ENCODE measurements around the gene KLHL7.

Gene KLHL7, protein sequence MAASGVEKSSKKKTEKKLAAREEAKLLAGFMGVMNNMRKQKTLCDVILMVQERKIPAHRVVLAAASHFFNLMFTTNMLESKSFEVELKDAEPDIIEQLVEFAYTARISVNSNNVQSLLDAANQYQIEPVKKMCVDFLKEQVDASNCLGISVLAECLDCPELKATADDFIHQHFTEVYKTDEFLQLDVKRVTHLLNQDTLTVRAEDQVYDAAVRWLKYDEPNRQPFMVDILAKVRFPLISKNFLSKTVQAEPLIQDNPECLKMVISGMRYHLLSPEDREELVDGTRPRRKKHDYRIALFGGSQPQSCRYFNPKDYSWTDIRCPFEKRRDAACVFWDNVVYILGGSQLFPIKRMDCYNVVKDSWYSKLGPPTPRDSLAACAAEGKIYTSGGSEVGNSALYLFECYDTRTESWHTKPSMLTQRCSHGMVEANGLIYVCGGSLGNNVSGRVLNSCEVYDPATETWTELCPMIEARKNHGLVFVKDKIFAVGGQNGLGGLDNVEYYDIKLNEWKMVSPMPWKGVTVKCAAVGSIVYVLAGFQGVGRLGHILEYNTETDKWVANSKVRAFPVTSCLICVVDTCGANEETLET

DNA sequence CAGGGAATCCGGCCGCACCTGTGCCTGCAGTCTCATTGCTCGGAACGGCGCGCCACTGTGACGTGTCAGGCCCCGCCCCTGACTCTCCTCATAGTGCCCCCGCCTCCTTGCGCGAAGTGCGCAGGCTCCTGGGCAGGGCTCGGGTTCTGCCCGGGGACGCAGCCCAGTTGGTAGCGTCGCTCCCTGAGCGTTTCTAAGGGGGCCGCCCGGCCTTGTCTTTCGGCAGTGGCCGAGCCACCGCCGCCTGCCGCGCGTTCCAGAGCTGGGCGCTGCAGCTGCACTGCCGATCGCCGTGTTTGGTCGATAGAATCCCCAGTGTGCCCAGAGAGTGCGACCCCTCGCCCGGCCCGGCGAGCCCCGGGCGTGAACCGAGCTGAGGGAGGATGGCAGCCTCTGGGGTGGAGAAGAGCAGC is at the start of gene KLHL7:
KLHL7 (plus strand) TSS at position 142 of the 413 bp plus-strand sequence; CDS start at position 384, 242 bp downstream.
- DNase-seq (ENCODE audit: low read depth) = no peak

DNA sequence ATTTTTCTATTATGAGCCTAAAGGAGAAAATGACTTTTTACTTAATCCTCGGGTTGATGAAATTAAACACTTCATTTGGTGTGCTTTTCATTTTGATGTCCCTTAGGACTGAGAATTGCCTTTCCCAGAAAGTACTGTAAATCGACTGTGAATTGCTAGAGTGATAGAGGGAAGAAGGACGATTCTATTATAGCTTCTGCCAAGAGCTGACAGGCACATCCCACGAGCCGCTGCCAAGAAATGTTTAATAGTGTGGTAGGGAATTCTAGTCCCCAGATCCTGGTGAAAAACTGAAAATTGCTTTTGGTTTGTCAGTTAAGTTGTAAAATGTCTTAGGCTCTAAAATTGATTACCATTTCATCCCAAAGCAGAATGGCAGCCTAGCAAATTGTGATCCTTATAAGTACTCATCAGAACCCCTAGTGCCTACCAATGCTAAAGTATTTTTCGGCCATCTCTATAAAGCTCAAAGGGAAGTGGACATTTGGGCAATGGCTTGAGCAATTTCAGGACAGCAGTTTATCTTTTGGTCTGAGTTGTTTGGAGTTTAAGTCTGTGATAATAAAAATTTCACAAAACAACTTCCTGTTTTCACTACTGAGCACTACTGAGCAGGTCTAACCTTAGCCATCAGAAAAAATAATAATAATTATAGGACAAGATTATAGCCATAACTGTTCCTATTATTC is 47.0 kb upstream of the KLHL7 start:
- DNase-seq (ENCODE audit: low read depth) = no peak

DNA sequence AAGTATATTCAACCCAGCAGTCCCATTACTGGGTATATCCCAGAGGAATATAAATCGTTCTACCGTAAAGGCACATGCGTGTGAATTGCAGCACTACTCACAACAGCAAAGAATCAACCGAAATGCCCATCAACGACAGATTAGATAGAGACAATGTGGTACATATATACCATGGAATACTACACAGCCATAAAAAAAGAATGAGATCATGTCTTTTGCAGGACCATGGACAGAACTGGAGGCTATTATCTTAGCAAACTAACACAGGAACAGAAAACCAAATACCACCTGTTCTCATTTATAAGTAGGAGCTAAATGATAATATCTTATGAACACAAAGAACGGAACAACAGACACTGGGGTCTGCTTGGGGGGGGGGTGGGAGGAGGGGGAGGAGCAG is 44.3 kb upstream of the KLHL7 start:
- DNase-seq (ENCODE audit: low read depth) = no peak

DNA sequence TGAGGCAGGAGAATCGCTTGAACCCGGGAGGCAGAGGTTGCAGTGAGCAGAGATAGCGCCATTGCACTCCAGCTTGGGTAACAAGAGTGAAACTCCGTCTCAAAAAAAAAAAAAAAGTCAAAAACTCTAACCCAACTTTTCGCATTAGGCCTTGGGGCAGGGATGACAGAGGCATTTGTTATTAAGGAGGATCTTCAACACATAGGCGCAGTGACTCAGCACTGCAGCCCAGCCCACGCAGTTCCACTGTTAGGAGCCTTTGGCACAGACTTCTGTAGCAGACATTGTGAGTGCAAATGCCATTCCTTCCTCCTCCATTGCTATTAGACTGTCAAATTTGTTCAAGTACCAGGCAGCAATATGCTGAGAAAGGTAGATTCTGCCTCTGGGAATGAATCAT is 43.1 kb upstream of the KLHL7 start:
- no peak for DNase-seq (ENCODE audit: low read depth)

DNA sequence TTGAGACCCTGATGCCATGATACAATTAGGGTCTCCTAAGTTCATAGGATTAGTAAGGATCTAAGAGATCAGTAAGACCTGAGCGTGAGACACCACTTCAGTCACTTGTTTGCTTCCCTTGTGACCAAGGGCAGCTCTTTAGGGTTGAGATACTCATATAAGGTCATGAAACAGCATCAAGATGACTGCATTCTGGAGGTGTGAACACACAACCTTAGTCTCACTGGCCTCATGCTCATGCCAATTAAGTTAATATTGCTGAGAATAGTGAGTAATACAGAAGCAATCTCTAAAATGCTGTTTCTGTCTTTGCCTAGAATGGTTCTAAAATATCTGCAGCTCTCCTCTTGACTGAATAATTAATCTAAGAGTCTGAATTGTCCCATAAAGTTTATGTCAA is 39.6 kb upstream of the KLHL7 start:
- no peak for DNase-seq (ENCODE audit: low read depth)

DNA sequence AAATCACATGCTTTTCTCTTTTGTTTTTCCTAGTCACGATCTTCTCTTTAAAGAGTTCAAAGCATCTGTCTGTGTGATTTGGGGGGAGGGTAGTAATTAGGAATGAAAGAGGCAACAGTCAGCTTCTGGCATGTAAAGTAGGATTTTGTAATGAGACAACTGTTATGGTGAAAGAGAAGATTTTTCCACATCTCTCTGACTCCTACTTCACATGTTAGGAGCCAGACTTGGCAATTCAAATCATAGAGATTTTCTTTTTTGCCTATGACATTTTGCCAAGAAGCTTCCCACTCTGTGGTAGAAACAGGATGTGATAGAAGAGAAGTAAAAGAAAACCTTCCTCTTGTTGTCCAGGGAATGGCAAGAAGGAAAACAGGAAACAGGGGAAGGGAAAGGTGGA is 38.3 kb upstream of the KLHL7 start:
- DNase-seq (ENCODE audit: low read depth) = no peak

DNA sequence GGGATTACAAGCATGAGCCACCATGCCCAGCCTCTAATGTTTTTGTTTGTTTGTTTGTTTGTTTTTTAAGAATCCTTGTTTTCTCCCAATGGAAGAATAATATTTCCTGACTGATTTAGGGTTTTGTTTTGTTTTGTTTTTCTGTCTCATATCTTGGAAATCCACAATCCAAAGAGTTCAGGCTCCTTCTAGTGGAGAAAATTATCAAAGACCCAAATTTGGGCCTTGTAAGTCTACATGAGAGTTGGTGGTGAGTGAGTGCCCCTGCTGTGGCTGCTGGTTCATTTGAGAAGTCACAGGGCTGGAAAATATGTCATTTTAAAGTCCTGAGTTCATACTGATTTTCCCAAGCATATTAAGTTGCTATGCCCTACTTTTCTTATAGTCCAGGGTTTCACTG is 33.5 kb upstream of the KLHL7 start:
- DNase-seq (ENCODE audit: low read depth) = no peak

DNA sequence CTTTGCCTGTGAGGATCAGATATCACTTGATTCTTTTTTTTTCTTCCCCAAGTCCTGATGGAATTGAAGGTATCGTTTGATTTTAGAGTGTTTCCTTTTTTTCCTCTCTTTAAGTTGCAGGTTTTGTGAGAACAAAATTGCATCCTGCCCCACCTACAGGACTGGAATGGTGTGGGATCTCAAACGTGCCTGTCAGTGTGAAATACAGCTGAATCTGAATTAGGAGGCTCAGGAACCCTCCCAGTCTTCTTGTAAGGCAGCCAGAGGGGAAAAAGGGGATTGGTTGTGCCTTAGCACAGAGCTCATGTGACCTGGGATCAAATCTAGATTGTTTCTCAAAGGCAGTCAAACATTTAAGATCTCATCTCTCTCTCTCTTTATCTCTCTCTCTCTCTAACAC is 32.7 kb upstream of the KLHL7 start:
- DNase-seq (ENCODE audit: low read depth) = no peak

DNA sequence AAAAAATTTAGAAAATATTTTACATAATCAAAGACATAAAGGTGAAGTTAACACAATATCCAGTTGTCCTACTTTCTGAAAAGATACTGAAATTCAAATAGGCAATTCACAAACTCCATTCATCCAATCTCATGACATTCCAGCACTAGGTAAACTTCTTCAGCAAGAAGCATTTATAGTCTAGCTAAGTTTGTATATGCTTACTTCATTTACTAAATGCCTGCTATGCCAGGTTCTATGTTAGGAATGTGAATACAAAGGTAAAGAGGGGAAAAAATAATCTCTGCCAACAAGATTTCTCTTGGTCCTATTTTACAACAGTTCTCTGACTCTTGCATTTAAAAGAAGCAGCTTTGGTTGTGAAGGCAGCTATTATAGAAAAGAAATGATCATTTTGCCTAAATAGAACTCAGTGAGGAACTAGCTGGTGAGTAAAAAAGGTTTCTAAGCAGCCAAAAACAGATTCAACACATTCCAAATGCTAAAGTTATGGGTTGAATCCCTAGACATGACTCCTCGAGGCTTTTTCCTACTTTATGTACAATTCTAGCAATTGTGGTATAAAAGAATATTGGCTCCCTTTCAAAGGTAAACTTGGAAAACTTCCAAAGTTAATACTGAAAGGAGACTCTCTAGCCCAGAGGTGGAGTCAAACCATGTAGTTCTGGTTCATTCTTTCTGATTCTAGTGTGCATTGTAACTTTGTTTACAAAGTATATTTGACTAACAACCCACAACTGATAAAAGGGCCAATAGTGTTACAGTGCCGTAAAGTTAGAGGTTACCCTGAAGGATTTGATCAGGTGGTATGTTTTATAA is 30.9 kb upstream of the KLHL7 start:
- no peak for DNase-seq (ENCODE audit: low read depth)

DNA sequence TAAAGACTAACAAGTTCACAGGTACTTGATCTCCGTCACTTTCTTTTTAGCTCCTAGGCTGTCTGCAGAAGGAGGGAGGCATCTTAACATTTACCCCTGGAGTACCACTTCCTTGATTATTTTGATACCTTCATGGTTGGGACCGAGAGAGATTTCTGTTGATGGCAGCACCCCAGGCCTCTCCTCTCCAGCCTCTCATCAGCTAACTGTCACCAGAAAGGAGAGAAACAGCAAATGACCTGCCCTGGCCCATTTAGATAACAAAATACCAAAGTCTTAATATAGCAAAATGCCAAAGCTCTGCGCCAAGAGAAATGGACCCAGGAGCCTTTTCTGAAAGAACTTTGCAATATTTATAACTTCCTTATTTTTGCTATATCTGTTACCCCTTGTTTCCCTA is 30.0 kb upstream of the KLHL7 start:
- DNase-seq (ENCODE audit: low read depth) = no peak

DNA sequence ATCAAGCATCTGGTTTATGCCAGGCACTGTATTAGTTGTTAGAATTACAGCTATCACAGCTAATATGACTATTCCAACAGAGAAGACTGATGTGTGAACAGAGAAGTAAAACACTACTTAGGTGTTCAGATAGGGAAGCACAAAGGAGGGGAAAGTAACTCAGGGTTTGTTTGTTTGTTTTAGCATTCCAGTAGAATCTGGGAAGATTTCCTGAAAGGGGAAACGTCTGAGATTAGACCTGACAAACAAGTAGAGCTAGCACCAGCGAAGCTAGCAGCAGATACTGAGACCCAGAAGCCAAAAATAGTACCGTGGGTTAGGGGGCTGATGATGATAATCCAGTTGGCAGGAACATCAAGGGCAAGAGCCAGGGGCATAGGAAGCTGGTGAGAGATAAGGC is 28.8 kb upstream of the KLHL7 start:
- DNase-seq (ENCODE audit: low read depth) = no peak

DNA sequence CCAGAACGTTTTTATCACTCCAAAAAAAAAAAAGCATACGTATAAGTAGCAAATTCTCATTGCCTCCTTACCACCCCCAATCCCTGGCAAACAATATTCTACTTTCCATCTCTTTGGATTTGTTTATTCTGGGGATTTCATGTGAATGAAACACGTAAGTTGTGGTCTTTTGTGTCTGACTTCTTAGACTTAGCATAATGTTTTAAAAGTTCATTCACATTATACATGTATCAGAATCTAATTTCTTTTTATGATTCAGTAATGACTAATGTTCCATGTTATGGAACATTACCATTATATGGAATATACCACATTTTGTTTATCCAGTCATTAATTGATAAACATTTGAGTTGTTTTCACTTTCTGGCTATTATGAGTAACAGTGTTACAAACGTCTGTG is 12.5 kb upstream of the KLHL7 start:
- no peak for DNase-seq (ENCODE audit: low read depth)

DNA sequence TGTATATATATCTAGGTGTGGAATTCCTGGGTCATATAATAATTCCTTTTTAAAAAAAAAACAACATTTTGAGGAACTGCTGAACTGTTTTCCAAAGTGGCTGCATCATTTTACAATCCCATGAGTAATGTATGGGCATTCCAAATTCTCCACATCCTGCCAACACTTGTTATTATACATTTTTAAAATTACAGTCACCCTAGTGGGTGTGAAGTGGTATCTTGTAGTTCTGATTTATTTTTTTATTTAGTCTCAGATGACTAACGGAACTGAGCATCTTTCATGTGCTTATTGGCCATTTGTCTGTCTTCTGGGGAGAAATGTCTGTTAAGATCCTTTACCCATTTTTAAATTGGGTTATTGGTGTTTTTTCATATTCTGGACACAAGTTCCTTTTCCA is 12.0 kb upstream of the KLHL7 start:
- no peak for DNase-seq (ENCODE audit: low read depth)

DNA sequence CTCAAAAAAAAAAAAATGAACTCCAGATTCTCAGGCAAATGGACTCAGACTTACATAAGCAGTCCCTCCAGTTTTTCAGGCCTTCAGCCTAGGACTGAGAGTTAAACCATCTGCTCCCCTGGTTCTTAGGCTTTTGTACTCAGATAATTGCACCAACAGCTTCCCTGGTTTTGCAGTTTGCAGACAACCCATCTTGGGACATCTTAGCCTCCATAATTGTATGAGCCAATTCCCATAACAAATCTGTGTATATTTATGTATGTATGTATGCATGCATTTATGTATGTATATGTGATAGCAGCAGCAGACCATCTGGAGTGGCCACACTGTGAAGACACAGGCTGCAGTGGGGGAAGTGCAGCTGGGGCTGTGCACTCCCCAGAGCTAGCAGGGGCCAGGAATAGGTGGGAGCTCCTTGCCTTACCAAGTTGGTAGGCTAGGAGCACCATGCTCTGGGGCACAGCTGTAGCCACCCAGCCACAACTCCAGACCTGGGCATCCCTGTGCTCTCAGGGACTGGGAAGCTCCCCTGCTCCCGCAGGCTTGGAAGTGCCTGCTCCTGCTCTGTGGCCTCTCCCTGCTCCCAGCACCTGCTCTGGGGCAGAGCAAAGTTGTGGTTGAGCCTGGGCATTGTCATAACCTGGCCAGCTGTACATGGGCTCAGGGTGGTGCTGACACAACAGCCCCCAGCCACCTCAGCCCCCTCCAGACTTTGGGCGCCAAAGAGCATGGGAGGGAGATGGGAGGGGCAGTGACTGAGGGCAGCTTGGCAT is 8.9 kb upstream of the KLHL7 start:
- DNase-seq (ENCODE audit: low read depth) = no peak

DNA sequence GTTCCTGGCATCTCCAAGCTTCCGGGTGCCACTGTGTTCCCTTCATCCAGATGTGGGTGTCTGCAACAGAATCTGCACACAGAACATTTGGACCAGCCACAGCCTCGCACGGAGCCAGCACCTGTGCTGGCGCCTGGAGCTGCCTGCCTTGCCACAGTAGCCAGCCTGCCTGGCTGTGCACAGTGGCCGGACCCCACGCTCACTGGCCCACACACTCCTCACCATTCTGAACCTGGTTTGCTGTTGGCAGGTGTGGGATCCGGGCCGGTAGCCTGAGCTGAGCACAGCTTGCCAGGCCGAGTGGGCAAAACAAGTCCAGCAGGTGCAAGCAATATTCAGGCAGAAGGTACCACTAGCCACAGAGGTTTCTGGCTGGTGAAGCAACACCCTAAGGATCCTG is 7.6 kb upstream of the KLHL7 start:
- no peak for DNase-seq (ENCODE audit: low read depth)

DNA sequence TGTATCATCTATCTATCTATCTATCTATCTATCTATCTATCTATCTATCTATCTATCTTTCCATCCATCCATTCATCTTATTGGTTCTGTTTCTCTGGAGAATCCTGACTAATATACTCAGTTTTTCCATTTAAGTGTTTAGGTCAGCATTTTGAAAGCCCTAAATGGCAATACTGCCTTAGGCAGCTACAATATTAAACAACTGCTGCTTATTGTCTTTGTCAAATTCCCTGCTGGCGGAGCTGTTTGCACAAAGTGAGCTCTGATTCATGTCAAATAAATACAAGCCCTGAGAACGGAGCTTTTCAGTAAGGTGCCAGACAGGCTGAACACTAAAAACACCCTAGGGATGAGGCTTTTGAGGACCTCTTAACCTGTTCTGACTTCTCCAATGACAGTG is 7.1 kb upstream of the KLHL7 start:
- no peak for DNase-seq (ENCODE audit: low read depth)

DNA sequence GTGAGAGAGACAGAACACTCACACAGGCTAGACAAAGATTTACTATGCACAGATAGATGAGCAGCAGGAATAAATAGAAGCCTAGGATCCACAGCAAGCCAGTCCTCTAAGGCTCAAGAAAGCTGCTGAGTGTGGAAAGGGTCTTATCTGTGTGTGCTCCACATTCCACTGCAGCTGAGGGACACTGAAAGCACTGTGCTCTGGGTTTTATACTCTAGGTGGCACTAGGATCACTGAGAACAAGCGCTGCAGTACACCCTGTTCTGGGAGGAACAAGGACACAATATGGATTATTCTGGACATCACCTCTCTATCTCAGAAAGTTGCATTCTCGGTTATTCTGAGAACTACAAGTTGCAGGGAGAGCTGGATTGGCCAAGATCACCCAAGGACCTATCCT is 4.9 kb upstream of the KLHL7 start:
- DNase-seq (ENCODE audit: low read depth) = no peak

DNA sequence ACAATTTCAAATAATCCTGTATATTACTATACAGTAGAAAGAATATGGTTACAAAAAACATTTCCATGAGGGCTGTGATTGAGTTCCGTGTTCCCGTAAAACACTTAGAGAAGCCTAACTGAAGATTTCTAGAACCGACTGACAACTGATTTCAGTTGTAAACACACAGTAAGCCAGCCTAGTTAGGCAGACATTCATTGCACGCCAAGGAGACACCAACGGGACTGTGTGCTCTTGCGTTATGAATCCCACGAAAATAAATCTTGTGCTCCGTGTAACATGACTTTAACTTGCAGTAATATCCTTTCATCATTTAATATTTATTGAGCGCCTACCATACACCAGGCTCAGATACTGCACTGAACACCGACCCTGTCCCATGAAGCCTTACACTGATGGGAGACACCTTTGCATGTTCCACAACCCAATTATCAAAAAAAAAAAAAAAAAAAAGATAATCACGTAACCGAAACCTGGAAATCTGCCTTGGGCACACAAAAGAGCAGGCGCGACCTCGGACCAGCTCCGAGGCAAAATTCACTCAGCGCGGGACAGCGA is 420 bp upstream of the KLHL7 start:
- DNase-seq (ENCODE audit: low read depth) = no peak

DNA sequence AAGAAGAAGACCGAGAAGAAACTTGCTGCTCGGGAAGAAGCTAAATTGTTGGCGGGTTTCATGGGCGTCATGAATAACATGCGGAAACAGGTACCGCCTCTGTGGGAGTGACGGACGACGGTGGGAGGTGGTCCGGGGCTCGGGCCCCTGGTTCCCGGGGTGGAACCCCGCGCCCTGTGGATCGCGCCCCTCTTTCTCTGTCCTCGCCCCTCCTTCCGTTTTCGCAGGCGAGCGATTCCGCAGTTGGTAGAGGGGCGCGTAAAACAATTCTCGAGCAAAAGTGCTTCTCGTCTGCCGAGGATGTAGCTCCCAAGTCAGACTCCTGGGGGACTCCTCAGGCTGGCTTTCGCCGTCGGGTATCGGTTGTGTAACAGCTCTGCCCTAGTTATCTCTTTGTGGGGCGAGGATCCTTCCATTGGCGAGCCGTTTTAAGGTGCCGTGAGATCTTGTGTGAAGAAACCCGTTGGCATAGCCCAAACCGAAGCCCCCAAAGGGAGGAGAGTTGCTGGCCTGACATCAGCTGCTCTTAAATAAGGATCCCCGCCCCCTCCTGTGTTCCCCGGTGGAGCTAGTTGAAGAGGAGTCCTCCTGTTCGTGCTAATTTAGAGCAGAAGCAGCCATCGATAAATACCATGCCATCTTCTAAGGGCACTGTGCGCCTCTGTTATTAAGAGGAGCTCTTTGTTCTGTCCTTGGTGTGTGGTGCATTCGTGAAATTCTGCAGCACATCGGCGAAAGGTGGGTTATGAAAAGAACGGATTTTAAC is 655 bp downstream of the KLHL7 start:
- no peak for DNase-seq (ENCODE audit: low read depth)

DNA sequence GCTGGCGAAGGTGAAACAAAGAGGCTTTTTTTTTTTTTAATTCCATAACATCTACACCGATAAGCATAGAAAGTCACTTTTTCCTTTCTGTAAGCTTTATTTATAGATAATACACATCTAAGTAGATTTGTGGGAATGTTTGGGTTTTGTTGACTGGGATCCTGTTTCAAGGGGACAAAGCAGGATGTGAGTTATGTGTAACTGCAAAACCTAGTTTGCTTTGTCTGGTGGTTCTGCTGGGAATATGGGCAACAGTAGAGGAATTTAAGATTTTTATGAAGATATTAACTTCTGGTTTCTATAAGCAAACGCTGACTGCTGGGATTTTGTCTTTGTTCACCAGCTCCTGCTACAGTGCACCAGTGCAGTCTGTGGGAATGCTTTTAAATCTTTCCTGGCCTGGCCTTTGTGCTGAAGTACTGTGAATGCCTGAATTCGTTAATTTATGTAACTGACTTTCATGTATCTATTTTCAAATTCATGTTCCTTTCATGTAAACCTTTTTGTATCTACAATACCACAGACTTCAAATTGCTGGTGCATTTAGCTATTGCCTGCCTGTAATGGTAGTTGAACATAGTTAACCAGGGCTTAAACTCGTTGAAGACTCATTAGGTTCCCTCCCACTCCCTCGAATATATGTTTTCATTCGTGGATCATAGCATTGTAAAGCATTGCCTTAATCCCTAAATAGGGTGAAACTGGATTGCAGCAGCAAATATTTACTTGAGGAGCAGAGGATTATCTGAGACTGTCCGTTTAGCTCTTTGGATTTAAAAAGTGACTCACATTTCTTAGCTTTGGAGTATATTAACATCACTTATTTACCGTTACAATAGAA is 1.5 kb downstream of the KLHL7 start:
- DNase-seq (ENCODE audit: low read depth) = no peak
